NCI-H1694 (cell line): ENCODE data around the gene SLC35F4.

Experiments used
- DNase-seq: peaks from one replicate; lab custom pipeline; 2025; lab: John Stamatoyannopoulos, UW

The SLC35F4 gene

DNA sequence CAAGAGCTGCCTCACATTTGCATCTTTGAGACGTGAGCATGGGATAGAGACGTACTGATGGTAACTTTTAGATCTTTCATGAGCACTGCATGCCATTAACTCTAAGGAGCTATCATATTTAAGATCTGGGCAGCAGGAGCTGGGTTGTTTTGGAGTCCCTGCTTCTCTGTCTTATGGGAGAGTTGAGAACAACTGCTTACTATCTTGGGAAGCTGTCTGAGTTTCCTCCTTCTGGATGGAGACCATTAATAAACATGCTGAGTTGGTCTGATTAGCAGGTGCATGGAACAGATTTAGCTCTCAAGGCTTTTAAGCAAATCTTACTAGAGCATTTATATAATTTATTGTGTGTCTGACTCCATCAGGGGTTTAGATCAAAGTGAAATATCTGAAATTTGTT, 252.9 kb downstream of the SLC35F4 start:
- no peak for DNase-seq

DNA sequence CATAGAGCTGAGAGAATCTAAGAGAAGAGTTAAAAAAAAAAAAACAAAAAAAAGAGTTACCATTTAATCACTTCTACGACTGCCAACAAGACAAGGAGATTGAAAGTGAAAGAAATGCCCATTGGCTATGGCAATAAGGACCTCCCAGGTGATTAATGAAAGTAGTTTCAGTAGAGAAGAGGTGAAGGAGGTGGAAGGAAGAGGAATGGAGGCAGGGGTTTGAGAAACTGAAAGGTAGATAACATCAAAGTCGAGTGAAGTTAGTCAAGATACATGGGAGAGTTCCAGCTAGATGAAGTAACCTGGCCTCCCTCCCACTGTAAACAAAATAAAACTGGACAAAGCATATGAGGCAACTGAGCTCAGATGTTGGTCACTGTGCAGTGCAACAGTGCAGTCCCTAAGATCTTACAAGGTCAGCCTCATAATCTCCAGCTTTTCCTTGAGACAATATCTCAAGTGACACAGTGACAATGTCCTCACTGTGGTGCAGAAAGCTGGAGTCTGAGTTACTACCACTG, 254.3 kb downstream of the SLC35F4 start:
- DNase-seq, result no peak

GRCh38 chr14:57610631-57611030, 255.3 kb downstream of the SLC35F4 start:
- DNase-seq, result no peak

GRCh38 chr14:57609192-57610075, 256.5 kb downstream of the SLC35F4 start:
- no peak for DNase-seq

DNA sequence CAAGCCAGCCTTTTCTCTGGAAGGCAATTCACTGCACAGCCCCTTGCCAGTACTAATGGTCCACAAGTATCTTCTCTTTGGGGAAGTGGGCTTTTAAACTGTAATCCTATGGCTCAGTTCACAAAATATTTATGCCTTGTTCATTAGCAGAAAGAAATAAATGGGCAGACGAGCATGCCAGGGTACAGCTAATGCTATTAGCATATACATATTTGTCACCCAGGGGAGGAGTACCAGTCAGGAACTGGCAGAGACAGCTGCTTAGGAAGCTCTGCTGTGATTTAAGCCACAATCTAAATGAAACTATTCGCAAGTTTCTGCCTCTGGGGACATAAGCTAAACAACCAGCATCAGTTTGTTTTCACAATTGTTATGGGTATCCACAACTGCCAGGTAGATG, 258.8 kb downstream of the SLC35F4 start:
- no peak for DNase-seq

GRCh38 chr14:57583396-57583795, 282.5 kb downstream of the SLC35F4 start:
- no peak for DNase-seq

- no peak for DNase-seq
Observed at GRCh38 chr14:57582746-57583145, 283.1 kb downstream of the SLC35F4 start.

GRCh38 chr14:57578801-57579200, 287.1 kb downstream of the SLC35F4 start:
- DNase-seq, result no peak

- DNase-seq, result no peak
Observed at GRCh38 chr14:57576498-57576897, 289.4 kb downstream of the SLC35F4 start.

DNA sequence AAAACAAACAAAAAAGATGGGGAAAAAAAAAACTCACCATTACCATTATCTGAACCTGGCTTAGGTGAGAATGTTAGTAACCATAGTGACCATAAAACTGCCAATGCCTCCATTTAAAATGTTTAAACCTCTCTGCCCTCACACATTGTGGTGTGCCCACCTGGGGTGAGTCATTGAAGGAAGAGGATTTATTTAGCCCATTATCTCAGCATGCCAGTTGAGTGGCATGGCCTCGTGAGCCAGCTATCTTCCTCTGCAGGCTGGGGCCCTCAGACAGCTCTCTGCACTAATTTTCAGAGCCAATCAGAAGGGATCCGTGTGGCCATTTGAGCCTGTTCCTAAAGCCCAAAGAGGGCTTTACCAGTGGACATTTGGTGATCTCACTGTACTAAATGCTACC, 290.4 kb downstream of the SLC35F4 start:
- no peak for DNase-seq

- DNase-seq, result peak; percentile 3
Observed at GRCh38 chr14:57574617-57575288, 291.1 kb downstream of the SLC35F4 start.

DNA sequence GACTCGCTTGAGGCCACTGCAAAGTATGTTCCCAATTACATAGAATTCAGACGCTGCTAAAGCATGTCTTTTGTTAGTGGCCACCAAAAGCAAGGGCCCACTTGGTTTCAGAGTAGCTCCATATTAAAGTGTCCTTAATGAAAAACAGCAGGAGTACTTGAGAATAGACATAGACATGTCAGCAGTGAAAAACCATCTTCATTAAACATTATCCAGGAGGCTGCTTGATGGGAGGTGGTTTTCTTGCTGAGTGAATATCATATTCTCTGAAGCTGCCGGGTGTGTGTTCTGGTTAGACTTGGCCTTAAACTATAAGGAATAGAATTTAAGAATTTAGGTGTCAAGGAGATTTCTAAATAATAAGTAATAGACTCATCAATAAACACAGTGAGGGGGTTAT, 292.7 kb downstream of the SLC35F4 start:
- no peak for DNase-seq

- DNase-seq, result no peak
Observed at GRCh38 chr14:57568554-57568953, 297.3 kb downstream of the SLC35F4 start.

GRCh38 chr14:57567220-57567619, 298.7 kb downstream of the SLC35F4 start:
- DNase-seq, result no peak

DNA sequence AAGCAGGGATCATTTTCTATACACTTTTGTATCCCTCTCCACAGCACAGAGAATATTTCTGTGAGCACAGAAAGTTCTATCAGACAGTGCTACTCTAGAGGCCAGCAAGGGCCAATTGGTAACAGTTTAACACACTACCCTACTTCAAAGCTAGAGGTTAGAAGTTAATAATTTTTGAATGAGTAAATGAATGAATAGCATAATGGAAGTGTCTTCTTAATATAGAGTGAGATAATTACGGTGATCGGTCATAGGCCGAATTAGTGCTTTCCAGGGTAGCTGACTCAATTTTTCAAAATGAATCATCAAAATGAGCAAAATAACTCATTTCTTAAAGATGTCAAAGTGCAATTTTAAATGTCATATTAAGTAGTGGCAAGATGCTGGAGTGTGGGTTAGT, 305.2 kb downstream of the SLC35F4 start:
- DNase-seq, result no peak

DNA sequence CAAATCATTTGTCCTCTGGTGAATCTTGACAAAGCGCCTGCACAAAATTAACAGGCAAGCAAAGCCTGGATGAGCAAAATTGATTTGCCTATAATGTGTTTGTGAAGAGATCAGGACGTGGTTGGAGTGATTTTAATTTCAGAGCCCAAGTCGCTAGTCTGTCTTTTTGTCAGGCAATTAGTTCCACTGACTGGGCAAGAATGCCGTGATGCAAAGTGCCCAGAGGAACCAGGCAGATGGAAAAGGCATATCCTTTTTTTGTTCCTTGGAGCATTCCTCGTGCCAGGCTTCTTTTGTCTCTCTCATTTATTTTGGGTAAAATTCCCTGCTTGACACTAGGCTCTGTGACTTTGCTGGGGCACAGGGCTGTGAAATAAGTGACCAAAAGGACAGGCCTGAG, 306.3 kb downstream of the SLC35F4 start:
- DNase-seq, result peak; percentile 15

DNA sequence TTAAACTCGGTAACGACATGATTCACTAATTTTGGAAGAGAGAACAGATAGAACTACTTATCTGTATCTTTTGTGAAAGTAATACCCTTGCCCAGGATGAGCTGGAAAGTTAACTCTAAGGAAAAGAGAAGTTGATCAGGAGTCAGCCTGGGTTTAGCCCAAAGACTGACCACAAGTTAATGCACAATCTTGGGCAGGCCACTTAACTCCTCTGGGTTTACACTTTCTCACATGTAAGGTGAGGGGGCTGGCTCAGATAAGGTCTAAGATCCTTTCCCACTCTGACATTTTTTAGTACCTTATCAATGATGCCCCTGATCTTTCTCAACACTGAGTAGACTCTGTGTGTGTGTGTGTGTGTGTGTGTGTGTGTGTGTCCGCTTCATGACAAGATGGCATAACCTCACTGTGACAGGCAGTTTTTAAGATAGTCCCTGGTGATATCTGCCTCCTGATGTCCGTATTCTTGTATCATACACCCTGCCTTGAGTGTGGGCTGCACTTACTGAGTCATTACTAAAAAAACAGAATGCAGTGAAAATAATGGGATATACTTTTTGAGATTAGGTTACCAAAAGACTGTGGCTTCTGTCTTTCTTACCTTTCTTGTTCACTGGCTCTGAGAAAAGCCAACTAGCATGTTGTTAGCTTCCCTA, 316.0 kb downstream of the SLC35F4 start:
- no peak for DNase-seq

GRCh38 chr14:57549016-57549564, 316.8 kb downstream of the SLC35F4 start:
- no peak for DNase-seq

DNA sequence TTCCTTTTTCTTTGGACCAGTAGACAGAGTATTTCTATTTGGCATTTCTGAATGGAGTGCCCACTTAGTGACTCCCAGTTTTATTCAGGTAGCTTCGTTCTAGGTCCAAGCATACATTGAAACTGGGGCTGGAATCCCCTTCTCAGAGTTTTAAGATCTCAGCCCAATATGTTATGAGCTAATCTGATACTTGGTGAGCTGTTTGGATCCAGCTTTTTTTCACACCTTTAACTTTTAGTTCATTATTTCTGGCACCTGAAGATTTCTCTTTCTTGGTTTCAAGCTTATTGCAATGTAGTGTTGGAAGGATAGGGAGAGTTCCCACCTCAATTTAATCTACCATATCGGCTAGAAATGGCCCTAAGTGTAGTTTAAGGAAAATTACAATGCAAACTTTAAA, 318.8 kb downstream of the SLC35F4 start:
- no peak for DNase-seq

DNA sequence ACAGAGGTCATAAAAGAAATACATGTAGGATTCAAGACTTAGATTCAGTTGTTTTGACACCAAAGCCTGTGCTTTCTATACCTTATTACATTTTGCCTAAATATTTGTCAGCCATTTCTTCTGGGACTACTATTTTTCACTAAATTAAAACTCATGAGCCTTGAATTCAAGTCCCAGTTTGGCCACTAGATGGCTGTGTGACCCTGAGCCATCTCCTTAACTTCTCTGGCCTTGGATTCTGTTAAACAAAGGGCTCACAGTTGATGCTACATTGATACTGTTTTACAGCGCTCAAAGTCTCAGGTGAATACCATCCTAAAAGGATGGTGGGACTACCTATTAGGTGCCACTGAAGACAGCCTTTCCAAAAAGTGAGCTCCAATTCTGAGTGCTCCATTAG, 332.7 kb downstream of the SLC35F4 start:
- peak; percentile 9 for DNase-seq

- DNase-seq, result no peak
Observed at GRCh38 chr14:57530571-57530970, 335.3 kb downstream of the SLC35F4 start.

DNA sequence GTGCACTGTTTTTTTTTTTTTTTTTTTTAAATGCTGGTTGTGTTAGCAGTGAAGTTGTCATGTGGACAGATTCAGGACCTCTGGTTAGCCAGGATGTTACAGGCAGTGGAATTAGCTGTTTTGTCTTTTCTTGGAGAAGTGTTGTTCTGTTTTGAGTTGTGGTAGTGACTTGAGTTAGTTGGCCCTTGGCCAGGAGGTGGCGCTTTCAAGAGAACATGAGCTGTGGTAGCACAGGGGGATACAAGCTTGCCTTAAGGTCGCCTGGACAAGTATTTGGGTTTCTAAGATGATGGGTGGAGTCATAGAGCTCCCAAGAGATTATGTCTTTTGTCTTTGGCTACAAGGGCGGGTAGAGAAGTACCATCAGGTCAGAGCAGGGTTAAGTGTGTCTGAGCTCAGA, 338.9 kb downstream of the SLC35F4 start:
- DNase-seq, result no peak
